NCI-H2196 (cell line): ENCODE results near the gene ANTXR2.
"Not testable (repeated sequence)": the region's sequence is repeated elsewhere in the genome, so short reads cannot be mapped to it uniquely, and the experiment has no call there.

ENCODE experiments used
- DNase-seq: peaks from one replicate; lab custom pipeline; 2025; ENCODE audit not compliant: unreplicated experiment; lab: John Stamatoyannopoulos, UW

Gene ANTXR2

GRCh38 chr4:79920163-79920853, 152.7 kb downstream of the ANTXR2 start:
- DNase-seq = no peak

- DNase-seq = no peak
Observed at GRCh38 chr4:79918292-79918691, 154.7 kb downstream of the ANTXR2 start.

GRCh38 chr4:79917246-79917645, 155.8 kb downstream of the ANTXR2 start:
- no peak for DNase-seq

- DNase-seq = no peak
Observed at GRCh38 chr4:79915246-79915645, 157.8 kb downstream of the ANTXR2 start.

GRCh38 chr4:79913581-79913980, 159.4 kb downstream of the ANTXR2 start:
- no peak for DNase-seq

GRCh38 chr4:79907001-79907400, 166.0 kb downstream of the ANTXR2 start:
- DNase-seq = no peak

- DNase-seq = no peak
Observed at GRCh38 chr4:79906303-79906702, 166.7 kb downstream of the ANTXR2 start.

GRCh38 chr4:79905212-79905611, 167.8 kb downstream of the ANTXR2 start:
- no peak for DNase-seq

GRCh38 chr4:79904331-79904730, 168.7 kb downstream of the ANTXR2 start:
- DNase-seq = no peak

GRCh38 chr4:79900182-79900581, 172.8 kb downstream of the ANTXR2 start:
- DNase-seq = no peak

- no peak for DNase-seq
Observed at GRCh38 chr4:79899481-79899880, 173.5 kb downstream of the ANTXR2 start.

GRCh38 chr4:79898055-79898454, 175.0 kb downstream of the ANTXR2 start:
- no peak for DNase-seq

- no peak for DNase-seq
Observed at GRCh38 chr4:79897174-79897573, 175.9 kb downstream of the ANTXR2 start.

GRCh38 chr4:79893456-79893855, 179.6 kb downstream of the ANTXR2 start:
- no peak for DNase-seq

- DNase-seq = not testable (repeated sequence)
Observed at GRCh38 chr4:79889026-79889425, 184.0 kb downstream of the ANTXR2 start.

- DNase-seq = no peak
Observed at GRCh38 chr4:79886557-79886956, 186.5 kb downstream of the ANTXR2 start.

GRCh38 chr4:79886021-79886420, 187.0 kb downstream of the ANTXR2 start:
- DNase-seq = no peak

- DNase-seq = no peak
Observed at GRCh38 chr4:79883290-79883689, 189.7 kb downstream of the ANTXR2 start.

- no peak for DNase-seq
Observed at GRCh38 chr4:79882806-79883205, 190.2 kb downstream of the ANTXR2 start.

GRCh38 chr4:79881407-79881806, 191.6 kb downstream of the ANTXR2 start:
- DNase-seq = no peak

- no peak for DNase-seq
Observed at GRCh38 chr4:79877511-79877910, 195.5 kb downstream of the ANTXR2 start.

- no peak for DNase-seq
Observed at GRCh38 chr4:79875344-79875899, 197.6 kb downstream of the ANTXR2 start.

GRCh38 chr4:79874197-79874596, 198.8 kb downstream of the ANTXR2 start:
- DNase-seq = no peak
